Measurements from ENCODE around the gene MAML3. TPM values are rescaled to one million over a fixed set of nuclear protein-coding genes. Genes with fewer than 3 reads are reported as not detected.

Gene MAML3
- total and polyA plus RNA-seq, 2 experiments from 2014 or later: 1.7 to 6.5 TPM

DNA sequence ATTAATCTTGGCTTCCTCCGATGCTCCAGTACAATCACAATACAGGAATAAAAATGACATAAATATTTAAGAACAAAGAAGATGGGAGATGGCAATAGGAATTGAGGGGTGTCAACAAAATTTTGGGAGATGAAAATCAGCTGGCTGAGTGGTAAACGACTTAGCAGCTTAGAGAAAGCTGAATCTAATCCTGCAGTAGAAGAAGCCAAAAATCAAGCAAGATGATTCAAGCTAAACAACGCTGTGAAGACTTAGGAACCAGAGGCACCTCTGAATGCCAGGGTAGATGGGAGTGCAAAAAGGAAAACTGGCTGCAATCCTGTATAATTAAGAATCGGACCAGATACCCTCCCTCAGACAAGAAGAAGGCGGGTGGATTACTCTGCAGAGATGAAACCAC is 273.1 kb downstream of the MAML3 start:
- TF ChIP-seq EZH2 (IDR thresholded peaks at IDR 0.05; ENCODE audit: low read depth, unreplicated experiment) (no peak), EZH2phosphoT487 (IDR thresholded peaks at IDR 0.05; ENCODE audit: unreplicated experiment) (no peak), NANOG (IDR thresholded peaks at IDR 0.05; ENCODE audit: borderline replicate concordance) (no peak), STAT1 (IDR thresholded peaks at IDR 0.05; ENCODE audit: unreplicated experiment) (no peak), CTCF (conservative IDR thresholded peaks at IDR 0.05; ENCODE audit: low read depth in 2 of 2) (no peak), CREB1 (CRISPR knock-in tag; IDR thresholded peaks at IDR 0.05; ENCODE audit: low read depth) (no peak), ETS1 (IDR thresholded peaks at IDR 0.05) (no peak), REST (IDR thresholded peaks at IDR 0.05; ENCODE audit: unreplicated experiment) (no peak), POLR2AphosphoS5 (IDR thresholded peaks at IDR 0.05; ENCODE audit: low read depth) (no peak), JUNB (IDR thresholded peaks at IDR 0.05; ENCODE audit: unreplicated experiment) (no peak), ZNF114 (CRISPR knock-in tag; IDR thresholded peaks at IDR 0.05) (no peak), ZNF331 (CRISPR knock-in tag; IDR thresholded peaks at IDR 0.05; ENCODE audit: low read depth) (no peak)
- TF ChIP-seq, protein P1, sequence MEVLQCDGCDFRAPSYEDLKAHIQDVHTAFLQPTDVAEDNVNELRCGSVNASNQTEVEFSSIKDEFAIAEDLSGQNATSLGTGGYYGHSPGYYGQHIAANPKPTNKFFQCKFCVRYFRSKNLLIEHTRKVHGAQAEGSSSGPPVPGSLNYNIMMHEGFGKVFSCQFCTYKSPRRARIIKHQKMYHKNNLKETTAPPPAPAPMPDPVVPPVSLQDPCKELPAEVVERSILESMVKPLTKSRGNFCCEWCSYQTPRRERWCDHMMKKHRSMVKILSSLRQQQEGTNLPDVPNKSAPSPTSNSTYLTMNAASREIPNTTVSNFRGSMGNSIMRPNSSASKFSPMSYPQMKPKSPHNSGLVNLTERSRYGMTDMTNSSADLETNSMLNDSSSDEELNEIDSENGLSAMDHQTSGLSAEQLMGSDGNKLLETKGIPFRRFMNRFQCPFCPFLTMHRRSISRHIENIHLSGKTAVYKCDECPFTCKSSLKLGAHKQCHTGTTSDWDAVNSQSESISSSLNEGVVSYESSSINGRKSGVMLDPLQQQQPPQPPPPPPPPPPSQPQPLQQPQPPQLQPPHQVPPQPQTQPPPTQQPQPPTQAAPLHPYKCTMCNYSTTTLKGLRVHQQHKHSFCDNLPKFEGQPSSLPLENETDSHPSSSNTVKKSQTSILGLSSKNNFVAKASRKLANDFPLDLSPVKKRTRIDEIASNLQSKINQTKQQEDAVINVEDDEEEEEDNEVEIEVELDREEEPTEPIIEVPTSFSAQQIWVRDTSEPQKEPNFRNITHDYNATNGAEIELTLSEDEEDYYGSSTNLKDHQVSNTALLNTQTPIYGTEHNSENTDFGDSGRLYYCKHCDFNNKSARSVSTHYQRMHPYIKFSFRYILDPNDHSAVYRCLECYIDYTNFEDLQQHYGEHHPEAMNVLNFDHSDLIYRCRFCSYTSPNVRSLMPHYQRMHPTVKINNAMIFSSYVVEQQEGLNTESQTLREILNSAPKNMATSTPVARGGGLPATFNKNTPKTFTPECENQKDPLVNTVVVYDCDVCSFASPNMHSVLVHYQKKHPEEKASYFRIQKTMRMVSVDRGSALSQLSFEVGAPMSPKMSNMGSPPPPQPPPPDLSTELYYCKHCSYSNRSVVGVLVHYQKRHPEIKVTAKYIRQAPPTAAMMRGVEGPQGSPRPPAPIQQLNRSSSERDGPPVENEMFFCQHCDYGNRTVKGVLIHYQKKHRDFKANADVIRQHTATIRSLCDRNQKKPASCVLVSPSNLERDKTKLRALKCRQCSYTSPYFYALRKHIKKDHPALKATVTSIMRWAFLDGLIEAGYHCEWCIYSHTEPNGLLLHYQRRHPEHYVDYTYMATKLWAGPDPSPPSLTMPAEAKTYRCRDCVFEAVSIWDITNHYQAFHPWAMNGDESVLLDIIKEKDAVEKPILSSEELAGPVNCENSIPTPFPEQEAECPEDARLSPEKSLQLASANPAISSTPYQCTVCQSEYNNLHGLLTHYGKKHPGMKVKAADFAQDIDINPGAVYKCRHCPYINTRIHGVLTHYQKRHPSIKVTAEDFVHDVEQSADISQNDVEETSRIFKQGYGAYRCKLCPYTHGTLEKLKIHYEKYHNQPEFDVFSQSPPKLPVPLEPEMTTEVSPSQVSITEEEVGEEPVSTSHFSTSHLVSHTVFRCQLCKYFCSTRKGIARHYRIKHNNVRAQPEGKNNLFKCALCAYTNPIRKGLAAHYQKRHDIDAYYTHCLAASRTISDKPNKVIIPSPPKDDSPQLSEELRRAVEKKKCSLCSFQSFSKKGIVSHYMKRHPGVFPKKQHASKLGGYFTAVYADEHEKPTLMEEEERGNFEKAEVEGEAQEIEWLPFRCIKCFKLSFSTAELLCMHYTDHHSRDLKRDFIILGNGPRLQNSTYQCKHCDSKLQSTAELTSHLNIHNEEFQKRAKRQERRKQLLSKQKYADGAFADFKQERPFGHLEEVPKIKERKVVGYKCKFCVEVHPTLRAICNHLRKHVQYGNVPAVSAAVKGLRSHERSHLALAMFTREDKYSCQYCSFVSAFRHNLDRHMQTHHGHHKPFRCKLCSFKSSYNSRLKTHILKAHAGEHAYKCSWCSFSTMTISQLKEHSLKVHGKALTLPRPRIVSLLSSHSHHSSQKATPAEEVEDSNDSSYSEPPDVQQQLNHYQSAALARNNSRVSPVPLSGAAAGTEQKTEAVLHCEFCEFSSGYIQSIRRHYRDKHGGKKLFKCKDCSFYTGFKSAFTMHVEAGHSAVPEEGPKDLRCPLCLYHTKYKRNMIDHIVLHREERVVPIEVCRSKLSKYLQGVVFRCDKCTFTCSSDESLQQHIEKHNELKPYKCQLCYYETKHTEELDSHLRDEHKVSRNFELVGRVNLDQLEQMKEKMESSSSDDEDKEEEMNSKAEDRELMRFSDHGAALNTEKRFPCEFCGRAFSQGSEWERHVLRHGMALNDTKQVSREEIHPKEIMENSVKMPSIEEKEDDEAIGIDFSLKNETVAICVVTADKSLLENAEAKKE (CRISPR knock-in tag; IDR thresholded peaks at IDR 0.05): no peak
- Histone ChIP-seq H3K4me3 (no peak overlapping the region), H3K79me2 (replicated peaks; ENCODE audit: insufficient read depth) (no peaks in the 10 kb centered on the region), H3F3A (replicated peaks; ENCODE audit: low read depth) (no peaks in the 10 kb centered on the region), H3K36me3 (ENCODE audit: insufficient read depth) (no peaks in the 10 kb centered on the region), H3K9me2 (ENCODE audit: insufficient read depth) (no peaks in the 10 kb centered on the region), H3K27ac (ENCODE audit: low read depth) (no peak overlapping the region), H2AFZ (no peak overlapping the region), H3K27me3 (ENCODE audit: insufficient read depth) (no peaks in the 10 kb centered on the region), H4K20me1 (replicated peaks; ENCODE audit: insufficient read depth) (no peaks in the 10 kb centered on the region), H3K4me1 (ENCODE audit: insufficient read depth) (peaks cover 13% of the 10 kb centered on the region; the same call in 1 of the 2 replicates), H3K4me2 (no peak overlapping the region)
- no peaks in the 10 kb centered on the region for H3K9me3 Mint-ChIP-seq
- DNase-seq (ENCODE audit: low spot score): no peak
- peaks cover 6% of the 10 kb centered on the region for H3K27me3 Mint-ChIP-seq (ENCODE audit: insufficient read depth, low read depth, poor library complexity)
- H3K36me3 Mint-ChIP-seq (ENCODE audit: low read depth): no peaks in the 10 kb centered on the region
- H3K4me3 Mint-ChIP-seq: no peak overlapping the region
- H3K27ac Mint-ChIP-seq: no peak overlapping the region
- H3K4me1 Mint-ChIP-seq: peaks cover 18% of the 10 kb centered on the region
- no peak for ATAC-seq
